GM19468 (cell line): ENCODE measurements around the gene CDH1.

Experiments used
- ATAC-seq: cut with Tn5 transposase; IDR thresholded peaks from one replicate; pipeline ENCODE4 v1.9.1; 2021; ENCODE audit warnings: mild to moderate bottlenecking, moderate library complexity, moderate number of reproducible peaks; ENCODE audit not compliant: unreplicated experiment; ENCODE audit errors: extremely low read depth

CDH1 gene

GRCh38 chr16:68757625-68757935, 20.5 kb downstream of the CDH1 start:
- no peak for ATAC-seq

- no peak for ATAC-seq
Observed at GRCh38 chr16:68759062-68759461, 22.0 kb downstream of the CDH1 start.

DNA sequence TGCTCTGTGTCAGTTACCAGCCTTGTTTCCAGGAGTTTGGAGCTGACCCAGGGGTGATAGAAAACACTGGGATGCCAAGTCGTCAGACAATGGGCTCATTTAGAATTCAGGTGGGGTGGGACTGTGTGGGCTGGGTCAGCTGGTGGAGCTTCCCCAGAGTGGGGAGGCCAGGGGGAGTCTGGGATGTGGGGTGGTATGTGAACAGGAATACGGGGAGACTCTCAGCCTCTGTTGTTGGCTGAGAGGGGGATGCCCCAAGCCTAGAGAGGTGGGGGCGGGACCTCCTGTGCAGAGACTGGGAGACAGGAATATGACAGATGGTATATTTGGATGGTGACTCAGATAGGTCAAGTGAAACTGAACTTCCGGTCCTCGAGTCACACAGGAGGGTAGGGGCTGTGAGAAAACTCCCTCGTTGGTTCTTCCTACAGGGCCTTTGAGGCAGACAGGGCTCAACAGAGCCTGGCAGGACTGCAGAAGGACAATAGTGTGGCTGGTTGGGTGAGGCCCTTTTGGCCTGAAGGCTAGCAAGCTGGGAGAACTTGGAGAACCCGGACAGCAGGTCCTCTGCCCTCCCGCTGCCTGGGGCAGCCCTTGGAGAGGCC, 23.7 kb downstream of the CDH1 start:
- peak; percentile 54 for ATAC-seq

GRCh38 chr16:68762996-68763756, 26.1 kb downstream of the CDH1 start:
- no peak for ATAC-seq

GRCh38 chr16:68764862-68765261, 27.8 kb downstream of the CDH1 start:
- no peak for ATAC-seq

GRCh38 chr16:68767581-68767980, 30.5 kb downstream of the CDH1 start:
- no peak for ATAC-seq

DNA sequence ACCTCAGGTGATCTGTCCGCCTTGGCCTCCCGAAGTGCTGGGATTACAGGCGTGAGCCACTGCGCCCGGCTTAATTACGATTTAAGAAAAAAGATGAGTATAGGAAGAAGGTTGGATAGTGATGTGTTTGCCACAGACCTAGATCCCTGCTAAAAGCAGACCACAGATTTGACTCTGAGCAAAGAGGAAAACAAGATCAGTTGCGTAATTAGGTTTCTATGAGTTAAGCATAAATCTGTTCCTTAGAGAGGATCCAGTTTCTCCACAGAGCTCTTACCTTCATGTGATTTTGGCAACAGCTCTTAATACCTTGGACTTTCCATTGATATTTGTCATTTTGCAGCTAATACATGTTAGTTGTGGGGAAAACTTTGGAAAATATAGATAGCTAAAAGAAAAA, 31.1 kb downstream of the CDH1 start:
- ATAC-seq: no peak

- ATAC-seq: no peak
Observed at GRCh38 chr16:68768771-68769170, 31.7 kb downstream of the CDH1 start.

- ATAC-seq: no peak
Observed at GRCh38 chr16:68770671-68771070, 33.6 kb downstream of the CDH1 start.

DNA sequence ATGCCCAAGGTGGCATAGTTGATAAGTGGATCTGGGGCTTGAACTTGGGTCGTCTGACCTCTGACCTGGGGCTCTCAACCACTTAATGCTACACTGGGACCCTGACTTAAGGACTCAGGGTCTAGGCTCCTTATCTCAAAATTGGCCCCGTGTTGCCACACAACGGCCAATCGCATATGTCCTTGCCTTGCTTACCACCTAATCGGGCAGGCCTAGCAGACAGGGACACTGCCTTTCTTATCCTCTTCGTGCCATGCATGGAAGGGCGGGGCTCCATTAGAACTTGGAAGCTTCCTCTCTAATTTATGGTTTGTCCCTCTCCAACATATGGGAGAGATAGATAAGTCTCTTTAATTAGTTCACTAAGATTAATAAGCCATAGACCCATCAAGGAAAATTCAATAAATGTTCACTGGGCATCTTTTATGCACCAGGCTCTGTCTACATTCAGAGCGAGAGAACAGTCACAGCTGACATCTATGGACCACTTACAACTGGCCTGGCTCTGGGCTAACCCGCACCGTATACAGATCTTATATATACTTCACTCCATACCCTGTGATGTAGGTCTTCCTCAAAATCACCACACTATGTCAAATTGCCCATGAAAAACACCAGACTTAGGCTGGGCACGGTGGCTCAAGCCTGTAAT, 35.1 kb downstream of the CDH1 start:
- ATAC-seq: no peak

- no peak for ATAC-seq
Observed at GRCh38 chr16:68772871-68773270, 35.8 kb downstream of the CDH1 start.

DNA sequence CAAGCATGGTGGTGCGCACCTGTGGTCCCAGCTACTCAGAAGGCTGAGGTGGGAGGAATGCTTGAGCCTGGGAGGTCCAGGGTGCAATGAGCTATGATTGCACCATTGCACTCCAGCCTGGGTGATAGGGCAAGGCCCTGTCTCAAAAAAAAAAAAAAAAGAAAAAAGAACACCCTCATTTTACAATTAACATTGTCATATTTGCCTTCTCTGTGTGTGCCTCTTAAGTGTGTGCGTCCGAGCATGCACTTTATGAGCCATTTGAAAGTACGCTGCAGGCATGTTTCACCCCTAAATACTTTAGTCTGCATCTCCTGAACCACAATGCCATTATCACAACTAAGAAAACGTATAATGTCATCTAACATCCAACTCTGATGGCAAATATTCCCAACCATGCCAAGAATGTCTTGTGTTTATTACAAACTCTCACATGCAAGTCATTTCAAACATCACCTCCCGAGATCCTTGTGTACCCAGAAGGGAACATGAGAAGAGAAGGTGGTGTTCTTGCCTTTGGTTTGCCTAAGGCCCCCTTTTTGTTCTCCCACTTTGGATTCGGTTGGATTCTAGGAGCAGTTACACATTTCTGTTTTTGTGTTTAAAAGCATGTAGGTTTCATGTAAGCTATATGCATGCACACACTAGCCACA, 38.0 kb downstream of the CDH1 start:
- ATAC-seq: no peak

- peak; percentile 41 for ATAC-seq
Observed at GRCh38 chr16:68776821-68777485, 39.9 kb downstream of the CDH1 start.

DNA sequence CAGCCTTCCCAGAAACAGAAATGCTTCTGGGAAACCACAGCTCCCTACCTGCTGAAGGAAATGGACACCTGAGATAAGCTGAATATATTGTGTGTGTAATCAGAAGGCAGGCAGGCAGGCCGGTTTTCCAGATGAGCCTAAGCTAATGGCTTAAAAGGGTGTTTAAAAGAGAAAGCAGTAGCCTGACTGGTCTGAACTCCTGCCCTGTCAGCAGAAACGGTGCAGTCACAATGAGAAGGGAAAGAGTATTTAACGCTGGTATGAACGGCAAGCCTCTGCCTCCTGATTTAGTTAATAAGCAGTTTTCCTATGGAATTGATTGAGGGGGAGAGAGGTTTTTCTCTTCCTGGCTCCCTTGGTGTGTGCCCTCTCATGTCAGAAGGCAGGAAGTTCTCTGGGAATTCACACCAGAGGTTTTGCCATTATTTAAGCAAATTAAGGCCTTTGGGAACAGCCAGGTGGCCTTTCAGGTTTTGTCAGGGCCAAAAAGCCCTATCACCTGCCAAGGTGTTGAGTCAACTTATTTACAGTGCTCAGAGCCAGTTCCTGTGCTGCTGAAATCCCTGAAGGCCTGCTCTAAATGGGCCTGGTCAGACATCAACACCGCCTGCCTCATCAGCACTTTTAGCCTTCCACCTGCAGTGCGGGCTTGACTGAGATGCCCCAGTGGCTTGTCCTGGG, 41.6 kb downstream of the CDH1 start:
- ATAC-seq: no peak

DNA sequence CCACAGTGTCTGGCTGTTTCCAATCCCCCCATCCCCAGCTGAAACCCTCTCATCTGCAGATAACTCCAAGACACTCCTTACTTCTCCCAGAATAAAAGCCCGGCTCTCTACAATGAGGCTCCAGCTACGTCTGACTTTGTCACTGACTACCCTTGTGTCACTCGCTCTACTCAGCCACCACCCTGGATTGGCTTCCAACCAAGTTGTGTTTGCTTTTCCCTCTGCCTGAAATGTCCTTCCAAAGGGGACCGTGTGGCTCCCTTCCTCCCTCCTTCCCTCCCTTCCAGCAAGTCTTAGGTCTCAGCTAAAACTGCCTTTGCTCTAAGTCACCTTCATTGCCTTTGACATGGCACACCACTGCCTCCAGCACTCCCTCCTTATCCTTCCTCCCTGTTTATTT, 42.8 kb downstream of the CDH1 start:
- ATAC-seq: no peak

GRCh38 chr16:68781784-68782183, 44.7 kb downstream of the CDH1 start:
- no peak for ATAC-seq

GRCh38 chr16:68782198-68783174, 45.4 kb downstream of the CDH1 start:
- peak; percentile 68 for ATAC-seq

- ATAC-seq: no peak
Observed at GRCh38 chr16:68784226-68784625, 47.1 kb downstream of the CDH1 start.

GRCh38 chr16:68784721-68785120, 47.6 kb downstream of the CDH1 start:
- no peak for ATAC-seq
